ENCODE results near the gene APBB1IP. TPM values are rescaled to one million over a fixed set of nuclear protein-coding genes. Genes with fewer than 3 reads are reported as not detected.

Gene APBB1IP
- total and polyA plus RNA-seq, 9 of the 15 experiments (the other 6 are each of a cell fraction or from before 2014, with no cell fraction given): 0.03 to 0.11 (median 0.06) TPM; not detected in 4

GRCh38 chr10:26441491-26442214 lies 3.5 kb downstream of the APBB1IP start (continued):
- TF ChIP-seq REST (IDR thresholded peaks at IDR 0.05; ENCODE audit: borderline replicate concordance): no peak
- no peak for TF ChIP-seq REST (CRISPR knock-in tag; IDR thresholded peaks at IDR 0.05; ENCODE audit: low read depth)
- no peak for TF ChIP-seq CREB3 (tag; conservative IDR thresholded peaks at IDR 0.05; ENCODE audit: low read depth)
- TF ChIP-seq SFPQ (IDR thresholded peaks at IDR 0.05; ENCODE audit: low read depth, low read length): no peak
- TF ChIP-seq SREBF1 (IDR thresholded peaks at IDR 0.05; ENCODE audit: borderline replicate concordance, low read depth, low read length): no peak
- TF ChIP-seq ZNF740 (CRISPR knock-in tag; IDR thresholded peaks at IDR 0.05): no peak
- TF ChIP-seq ZNF740 (tag; IDR thresholded peaks at IDR 0.05): no peak
- no peak for TF ChIP-seq NFYB (IDR thresholded peaks at IDR 0.05; ENCODE audit: extremely low read depth, insufficient read length)
- no peak for TF ChIP-seq HDAC1 (IDR thresholded peaks at IDR 0.05)
- no peak for TF ChIP-seq GABPB2 (CRISPR knock-in tag; conservative IDR thresholded peaks at IDR 0.05)
- no peak for TF ChIP-seq TCFL5 (CRISPR knock-in tag; conservative IDR thresholded peaks at IDR 0.05)
- TF ChIP-seq TSC22D4 (tag; IDR thresholded peaks at IDR 0.05): no peak

Data from K562 (cell line).